WTC11 (cell line): Measurements from ENCODE around the gene MTMR2. TPM values are rescaled to one million over a fixed set of nuclear protein-coding genes. Genes with fewer than 3 reads are reported as not detected.

Source experiments
- ATAC-seq: fragments of 200-7000 bp; cut with Tn5 transposase; 2 replicates; pipeline ENCODE4 v1.10.0; 2021; ENCODE audit warnings: mild to moderate bottlenecking, moderate library complexity
- CTCF ChIA-PET: fragments of 300-600 bp; sonication (Branson Sonifier 250); formaldehyde crosslinking; loops from one replicate; lab custom pipeline; 2021; ENCODE audit warnings: antibody characterized with exemption; lab: Charles Lee
- POLR2A ChIA-PET: fragments of 350-600 bp; sonication (Branson Sonifier 250); formaldehyde crosslinking; loops from one replicate; lab custom pipeline; 2021; ENCODE audit warnings: antibody characterized with exemption; lab: Charles Lee
- DNase-seq: peaks from one replicate; pipeline ENCODE4 v3.0.0; 2021; ENCODE audit warnings: low spot score
- H3K27ac Mint-ChIP-seq: 2 replicates; pipeline ENCODE4 v1.8.0; 2021; ENCODE audit warnings: mixed read lengths
- H3K27me3 Mint-ChIP-seq: 2 replicates; pipeline ENCODE4 v1.8.0; 2021; ENCODE audit warnings: low read depth, mild to moderate bottlenecking, moderate library complexity, mixed read lengths
- H3K36me3 Mint-ChIP-seq: 2 replicates; pipeline ENCODE4 v1.8.0; 2021; ENCODE audit warnings: mixed read lengths
- H3K4me1 Mint-ChIP-seq: 2 replicates; pipeline ENCODE4 v1.8.0; 2022; ENCODE audit warnings: mixed read lengths
- H3K4me3 Mint-ChIP-seq: 2 replicates; pipeline ENCODE4 v1.8.0; 2021; ENCODE audit warnings: mild to moderate bottlenecking, moderate library complexity, mixed read lengths
- H3K9me3 Mint-ChIP-seq: 2 replicates; pipeline ENCODE4 v1.8.0; 2021; ENCODE audit warnings: mixed read lengths
- ATF6 ChIP-seq: sonication (generic); formaldehyde crosslinking; IDR thresholded peaks from 2 replicates; pipeline ENCODE4 v1.8.1; 2023; ENCODE audit warnings: mild to moderate bottlenecking, missing genetic modification reagents
- ERG ChIP-seq: fragments of 250-450 bp; sonication (Bioruptor Pico); IDR thresholded peaks from 2 replicates; pipeline ENCODE4 v1.8.0; 2021; ENCODE audit warnings: mild to moderate bottlenecking
- ETV6 ChIP-seq: sonication (generic); formaldehyde crosslinking; IDR thresholded peaks from 2 replicates; pipeline ENCODE4 v1.8.1; 2022; ENCODE audit warnings: mild to moderate bottlenecking, missing genetic modification reagents
- FOXK1 ChIP-seq: sonication (generic); formaldehyde crosslinking; IDR thresholded peaks from 2 replicates; pipeline ENCODE4 v1.8.0; 2022; ENCODE audit warnings: mild to moderate bottlenecking, moderate library complexity, missing genetic modification reagents
- FOXP4 ChIP-seq: sonication (generic); formaldehyde crosslinking; IDR thresholded peaks from 2 replicates; pipeline ENCODE4 v1.8.0; 2022; ENCODE audit warnings: mild to moderate bottlenecking, missing genetic modification reagents
- GTF2I ChIP-seq: fragments of 250-450 bp; sonication (Bioruptor Pico); conservative IDR thresholded peaks from 2 replicates; pipeline ENCODE4 v1.4.0; 2021; ENCODE audit warnings: mild to moderate bottlenecking
- PRRX2 ChIP-seq: fragments of 250-450 bp; sonication (Bioruptor Pico); IDR thresholded peaks from 2 replicates; pipeline ENCODE4 v1.8.0; 2021; ENCODE audit warnings: mild to moderate bottlenecking
- RELA ChIP-seq: sonication (generic); formaldehyde crosslinking; IDR thresholded peaks from 2 replicates; pipeline ENCODE4 v1.8.1; 2022; ENCODE audit warnings: missing genetic modification reagents, mild to moderate bottlenecking, borderline replicate concordance
- SP1 ChIP-seq: sonication (generic); formaldehyde crosslinking; conservative IDR thresholded peaks from 2 replicates; pipeline ENCODE4 v1.8.1; 2022; ENCODE audit warnings: missing genetic modification reagents
- USF1 ChIP-seq: sonication (generic); formaldehyde crosslinking; IDR thresholded peaks from 2 replicates; pipeline ENCODE4 v1.8.0; 2022; ENCODE audit warnings: mild to moderate bottlenecking, missing genetic modification reagents
- ZNF138 ChIP-seq: sonication (generic); formaldehyde crosslinking; conservative IDR thresholded peaks from 2 replicates; pipeline ENCODE4 v1.8.1; 2022; ENCODE audit warnings: mild to moderate bottlenecking, moderate library complexity, missing genetic modification reagents
- ZNF263 ChIP-seq: sonication (generic); formaldehyde crosslinking; IDR thresholded peaks from 2 replicates; pipeline ENCODE4 v1.8.1; 2022; ENCODE audit warnings: low read depth, mild to moderate bottlenecking, moderate library complexity, missing genetic modification reagents
- ZNF423 ChIP-seq: fragments of 250-450 bp; sonication (Bioruptor Pico); IDR thresholded peaks from 2 replicates; pipeline ENCODE4 v2.1.2; 2022; ENCODE audit warnings: mild to moderate bottlenecking, moderate library complexity
- ZNF671 ChIP-seq: fragments of 250-450 bp; sonication (Bioruptor Pico); IDR thresholded peaks from 2 replicates; pipeline ENCODE4 v1.8.0; 2021; ENCODE audit warnings: mild to moderate bottlenecking
- total RNA-seq: library from RNA; stranded (reverse); gene quantifications from 3 replicates; pipeline ENCODE4 v1.2.3, GENCODE V29; 2021
- TF ChIP-seq, protein P1 (sequence below): sonication (generic); formaldehyde crosslinking; IDR thresholded peaks from 2 replicates; pipeline ENCODE4 v1.8.0; 2023; ENCODE audit warnings: mild to moderate bottlenecking, missing genetic modification reagents
- TF ChIP-seq, protein P2 (sequence below): fragments of 250-450 bp; sonication (Bioruptor Pico); conservative IDR thresholded peaks from 2 replicates; pipeline ENCODE4 v1.9.0; 2021; ENCODE audit warnings: mild to moderate bottlenecking

MTMR2 gene
- total RNA-seq, 1 experiment from 2014 or later, result 45.6 TPM

- ATAC-seq, result no peak
- no peak for TF ChIP-seq PRRX2 (CRISPR knock-in tag)
- TF ChIP-seq ETV6, result no peak
- no peak for TF ChIP-seq FOXP4 (CRISPR knock-in tag)
- TF ChIP-seq USF1 (CRISPR knock-in tag), result no peak
- TF ChIP-seq SP1, result no peak
- no peak for TF ChIP-seq ZNF423 (CRISPR knock-in tag)
- no peak for TF ChIP-seq GTF2I
- no peak for TF ChIP-seq ATF6 (CRISPR knock-in tag)
- TF ChIP-seq ZNF263 (CRISPR knock-in tag), result no peak
- TF ChIP-seq RELA, result no peak
- no peak for TF ChIP-seq ERG
- TF ChIP-seq ZNF671 (CRISPR knock-in tag), result no peak
- TF ChIP-seq ZNF138, result no peak
- TF ChIP-seq, protein P1, sequence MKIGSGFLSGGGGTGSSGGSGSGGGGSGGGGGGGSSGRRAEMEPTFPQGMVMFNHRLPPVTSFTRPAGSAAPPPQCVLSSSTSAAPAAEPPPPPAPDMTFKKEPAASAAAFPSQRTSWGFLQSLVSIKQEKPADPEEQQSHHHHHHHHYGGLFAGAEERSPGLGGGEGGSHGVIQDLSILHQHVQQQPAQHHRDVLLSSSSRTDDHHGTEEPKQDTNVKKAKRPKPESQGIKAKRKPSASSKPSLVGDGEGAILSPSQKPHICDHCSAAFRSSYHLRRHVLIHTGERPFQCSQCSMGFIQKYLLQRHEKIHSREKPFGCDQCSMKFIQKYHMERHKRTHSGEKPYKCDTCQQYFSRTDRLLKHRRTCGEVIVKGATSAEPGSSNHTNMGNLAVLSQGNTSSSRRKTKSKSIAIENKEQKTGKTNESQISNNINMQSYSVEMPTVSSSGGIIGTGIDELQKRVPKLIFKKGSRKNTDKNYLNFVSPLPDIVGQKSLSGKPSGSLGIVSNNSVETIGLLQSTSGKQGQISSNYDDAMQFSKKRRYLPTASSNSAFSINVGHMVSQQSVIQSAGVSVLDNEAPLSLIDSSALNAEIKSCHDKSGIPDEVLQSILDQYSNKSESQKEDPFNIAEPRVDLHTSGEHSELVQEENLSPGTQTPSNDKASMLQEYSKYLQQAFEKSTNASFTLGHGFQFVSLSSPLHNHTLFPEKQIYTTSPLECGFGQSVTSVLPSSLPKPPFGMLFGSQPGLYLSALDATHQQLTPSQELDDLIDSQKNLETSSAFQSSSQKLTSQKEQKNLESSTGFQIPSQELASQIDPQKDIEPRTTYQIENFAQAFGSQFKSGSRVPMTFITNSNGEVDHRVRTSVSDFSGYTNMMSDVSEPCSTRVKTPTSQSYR (CRISPR knock-in tag), result no peak
- TF ChIP-seq FOXK1 (CRISPR knock-in tag), result no peak
- TF ChIP-seq, protein P2, sequence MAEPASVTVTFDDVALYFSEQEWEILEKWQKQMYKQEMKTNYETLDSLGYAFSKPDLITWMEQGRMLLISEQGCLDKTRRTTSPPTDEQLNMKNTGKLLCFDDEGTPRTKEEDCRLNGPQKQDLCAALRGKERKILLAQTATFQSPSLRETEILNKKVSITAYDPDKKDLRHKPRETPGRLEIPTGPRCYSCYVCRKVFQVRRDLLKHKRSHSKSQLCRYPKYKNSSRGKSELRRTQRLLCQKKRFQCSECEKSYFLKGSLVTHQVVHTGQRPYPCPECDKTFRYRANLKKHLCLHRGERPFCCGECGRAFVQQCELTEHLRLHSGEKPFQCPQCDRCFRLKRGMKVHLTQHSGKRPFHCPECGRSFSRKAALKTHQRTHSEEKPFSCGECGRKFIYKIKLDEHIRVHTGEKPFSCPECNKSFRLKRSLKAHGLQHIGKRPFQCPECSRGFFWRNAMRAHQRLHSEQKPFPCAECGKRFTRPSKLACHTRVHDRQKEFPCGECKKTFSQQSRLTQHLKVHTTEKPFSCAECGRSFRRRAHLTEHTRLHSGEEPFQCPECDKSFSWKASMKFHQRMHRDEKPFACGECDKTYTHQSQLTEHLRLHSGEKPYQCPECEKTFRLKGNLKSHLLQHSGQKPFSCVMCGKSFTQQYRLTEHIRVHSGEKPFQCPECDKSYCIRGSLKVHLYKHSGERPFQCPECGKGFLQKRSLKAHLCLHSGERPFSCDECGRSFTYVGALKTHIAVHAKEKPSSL (CRISPR knock-in tag), result no peak
- TF ChIP-seq, all 79 proteins: peak for 0
- DNase-seq, result no peak
- ChIA-PET CTCF (no interaction called here), POLR2A (no interaction called here)
- no peak overlapping the region for H3K27ac Mint-ChIP-seq
- no peak overlapping the region for H3K4me3 Mint-ChIP-seq
- no peaks in the 10 kb centered on the region for H3K9me3 Mint-ChIP-seq
- H3K4me1 Mint-ChIP-seq, result no peaks in the 10 kb centered on the region
- H3K36me3 Mint-ChIP-seq, result peaks cover 47% of the 10 kb centered on the region
- H3K27me3 Mint-ChIP-seq, result no peaks in the 10 kb centered on the region
These were observed 92.6 kb downstream of the MTMR2 start for GRCh38 chr11:95831198-95831883.
